SU-DHL-6 (cell line): Measurements from ENCODE around the gene LTBP4.

Experiments used
- EZH2phosphoT487 ChIP-seq: fragments of 200-600 bp; sonication (generic), shearing (Covaris generic); conservative IDR thresholded peaks from 2 replicates; pipeline ENCODE4 v1.6.1; 2018; ENCODE audit warnings: mild to moderate bottlenecking, antibody characterized with exemption, low read length, moderate library complexity, mixed read lengths
- TF ChIP-seq, protein P1 (sequence below): fragments of 200-600 bp; sonication (generic); IDR thresholded peaks from one replicate; pipeline ENCODE4 v1.5.1; 2017; ENCODE audit warnings: antibody characterized with exemption, mild to moderate bottlenecking, low read length, moderate library complexity; ENCODE audit not compliant: insufficient read depth, poor library complexity, severe bottlenecking

DNA sequence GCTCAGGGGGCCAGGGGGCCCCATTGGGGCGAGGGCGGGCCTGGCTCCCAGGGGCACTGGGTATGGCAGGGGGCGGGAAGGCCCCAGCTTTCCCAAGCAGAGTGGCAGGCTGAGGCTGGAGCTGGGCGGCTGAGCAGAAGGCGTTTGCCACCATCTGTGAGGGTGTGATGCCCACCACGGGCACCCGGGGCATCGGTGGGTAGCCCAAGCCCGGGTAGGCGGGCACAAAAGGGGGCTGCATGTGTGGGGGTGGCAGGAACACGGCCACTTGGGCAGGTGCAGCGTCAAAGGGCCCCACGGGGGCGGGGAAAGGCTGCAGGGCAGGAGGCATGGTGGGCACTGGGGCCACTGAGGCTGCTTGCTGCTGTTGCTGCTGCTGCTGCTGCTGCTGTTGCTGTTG, 66.4 kb downstream of the LTBP4 start:
- TF ChIP-seq, protein P1, sequence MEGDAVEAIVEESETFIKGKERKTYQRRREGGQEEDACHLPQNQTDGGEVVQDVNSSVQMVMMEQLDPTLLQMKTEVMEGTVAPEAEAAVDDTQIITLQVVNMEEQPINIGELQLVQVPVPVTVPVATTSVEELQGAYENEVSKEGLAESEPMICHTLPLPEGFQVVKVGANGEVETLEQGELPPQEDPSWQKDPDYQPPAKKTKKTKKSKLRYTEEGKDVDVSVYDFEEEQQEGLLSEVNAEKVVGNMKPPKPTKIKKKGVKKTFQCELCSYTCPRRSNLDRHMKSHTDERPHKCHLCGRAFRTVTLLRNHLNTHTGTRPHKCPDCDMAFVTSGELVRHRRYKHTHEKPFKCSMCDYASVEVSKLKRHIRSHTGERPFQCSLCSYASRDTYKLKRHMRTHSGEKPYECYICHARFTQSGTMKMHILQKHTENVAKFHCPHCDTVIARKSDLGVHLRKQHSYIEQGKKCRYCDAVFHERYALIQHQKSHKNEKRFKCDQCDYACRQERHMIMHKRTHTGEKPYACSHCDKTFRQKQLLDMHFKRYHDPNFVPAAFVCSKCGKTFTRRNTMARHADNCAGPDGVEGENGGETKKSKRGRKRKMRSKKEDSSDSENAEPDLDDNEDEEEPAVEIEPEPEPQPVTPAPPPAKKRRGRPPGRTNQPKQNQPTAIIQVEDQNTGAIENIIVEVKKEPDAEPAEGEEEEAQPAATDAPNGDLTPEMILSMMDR = no peak
- no peak for TF ChIP-seq EZH2phosphoT487
